ENCODE measurements around the gene PLEKHG4. TPM values are rescaled to one million over a fixed set of nuclear protein-coding genes. Genes with fewer than 3 reads are reported as not detected.

PLEKHG4 gene
- total and polyA plus RNA-seq, 9 of the 15 experiments (the other 6 are each of a cell fraction or from before 2014, with no cell fraction given), result 3.7 to 36.8 (median 17.9) TPM

DNA sequence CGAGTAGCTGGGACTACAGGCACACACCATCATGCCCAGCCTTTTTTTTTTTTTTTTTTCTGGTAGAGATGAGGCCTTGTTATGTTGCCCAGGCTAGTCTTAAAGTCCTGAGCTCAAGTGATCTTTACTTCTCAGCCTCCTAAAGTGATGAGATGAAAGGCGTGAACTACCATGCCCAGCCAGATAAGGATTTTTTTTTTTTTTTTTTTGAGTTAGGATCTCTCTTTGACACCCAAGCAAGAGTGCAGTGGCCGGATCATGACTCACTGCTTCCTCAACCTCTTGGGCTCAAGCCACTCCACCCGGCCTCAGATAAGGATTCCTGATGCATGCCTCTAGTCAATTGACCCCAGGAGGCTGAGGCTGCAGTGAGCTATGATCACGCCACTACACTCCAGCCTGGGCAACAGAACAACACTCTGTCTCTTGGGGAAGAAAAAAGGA lies 11.2 kb upstream of the PLEKHG4 start (continued):
- TF ChIP-seq, protein P1, sequence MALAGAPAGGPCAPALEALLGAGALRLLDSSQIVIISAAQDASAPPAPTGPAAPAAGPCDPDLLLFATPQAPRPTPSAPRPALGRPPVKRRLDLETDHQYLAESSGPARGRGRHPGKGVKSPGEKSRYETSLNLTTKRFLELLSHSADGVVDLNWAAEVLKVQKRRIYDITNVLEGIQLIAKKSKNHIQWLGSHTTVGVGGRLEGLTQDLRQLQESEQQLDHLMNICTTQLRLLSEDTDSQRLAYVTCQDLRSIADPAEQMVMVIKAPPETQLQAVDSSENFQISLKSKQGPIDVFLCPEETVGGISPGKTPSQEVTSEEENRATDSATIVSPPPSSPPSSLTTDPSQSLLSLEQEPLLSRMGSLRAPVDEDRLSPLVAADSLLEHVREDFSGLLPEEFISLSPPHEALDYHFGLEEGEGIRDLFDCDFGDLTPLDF (CRISPR knock-in tag; IDR thresholded peaks at IDR 0.05), result no peak
- TF ChIP-seq TCF3 (CRISPR knock-in tag; IDR thresholded peaks at IDR 0.05) (peak; percentile 73), ZNF175 (CRISPR knock-in tag; IDR thresholded peaks at IDR 0.05; ENCODE audit: low read depth) (peak; percentile 39; the same call in 1 of the 2 replicates), MYNN (IDR thresholded peaks at IDR 0.05) (peak; percentile 75; the same call in 1 of the 2 replicates), MYNN (CRISPR knock-in tag; IDR thresholded peaks at IDR 0.05) (no peak), ADNP (tag; IDR thresholded peaks at IDR 0.05) (peak; percentile 31; the same call in 1 of the 2 replicates), TAF1 (IDR thresholded peaks at IDR 0.05; ENCODE audit: control insufficient read depth, extremely low read depth, insufficient read depth, low read length, severe bottlenecking) (peak; percentile 30), MYC (IDR thresholded peaks at IDR 0.05; ENCODE audit: low read depth, low read length) (peak; percentile 73), MYC (CRISPR knock-in tag; IDR thresholded peaks at IDR 0.05; ENCODE audit: borderline replicate concordance, low read depth) (no peak), MEF2A (IDR thresholded peaks at IDR 0.05; ENCODE audit: control insufficient read depth, low read depth, low read length) (no peak), ZC3H8 (IDR thresholded peaks at IDR 0.05) (no peak)
- TF ChIP-seq, protein P2, sequence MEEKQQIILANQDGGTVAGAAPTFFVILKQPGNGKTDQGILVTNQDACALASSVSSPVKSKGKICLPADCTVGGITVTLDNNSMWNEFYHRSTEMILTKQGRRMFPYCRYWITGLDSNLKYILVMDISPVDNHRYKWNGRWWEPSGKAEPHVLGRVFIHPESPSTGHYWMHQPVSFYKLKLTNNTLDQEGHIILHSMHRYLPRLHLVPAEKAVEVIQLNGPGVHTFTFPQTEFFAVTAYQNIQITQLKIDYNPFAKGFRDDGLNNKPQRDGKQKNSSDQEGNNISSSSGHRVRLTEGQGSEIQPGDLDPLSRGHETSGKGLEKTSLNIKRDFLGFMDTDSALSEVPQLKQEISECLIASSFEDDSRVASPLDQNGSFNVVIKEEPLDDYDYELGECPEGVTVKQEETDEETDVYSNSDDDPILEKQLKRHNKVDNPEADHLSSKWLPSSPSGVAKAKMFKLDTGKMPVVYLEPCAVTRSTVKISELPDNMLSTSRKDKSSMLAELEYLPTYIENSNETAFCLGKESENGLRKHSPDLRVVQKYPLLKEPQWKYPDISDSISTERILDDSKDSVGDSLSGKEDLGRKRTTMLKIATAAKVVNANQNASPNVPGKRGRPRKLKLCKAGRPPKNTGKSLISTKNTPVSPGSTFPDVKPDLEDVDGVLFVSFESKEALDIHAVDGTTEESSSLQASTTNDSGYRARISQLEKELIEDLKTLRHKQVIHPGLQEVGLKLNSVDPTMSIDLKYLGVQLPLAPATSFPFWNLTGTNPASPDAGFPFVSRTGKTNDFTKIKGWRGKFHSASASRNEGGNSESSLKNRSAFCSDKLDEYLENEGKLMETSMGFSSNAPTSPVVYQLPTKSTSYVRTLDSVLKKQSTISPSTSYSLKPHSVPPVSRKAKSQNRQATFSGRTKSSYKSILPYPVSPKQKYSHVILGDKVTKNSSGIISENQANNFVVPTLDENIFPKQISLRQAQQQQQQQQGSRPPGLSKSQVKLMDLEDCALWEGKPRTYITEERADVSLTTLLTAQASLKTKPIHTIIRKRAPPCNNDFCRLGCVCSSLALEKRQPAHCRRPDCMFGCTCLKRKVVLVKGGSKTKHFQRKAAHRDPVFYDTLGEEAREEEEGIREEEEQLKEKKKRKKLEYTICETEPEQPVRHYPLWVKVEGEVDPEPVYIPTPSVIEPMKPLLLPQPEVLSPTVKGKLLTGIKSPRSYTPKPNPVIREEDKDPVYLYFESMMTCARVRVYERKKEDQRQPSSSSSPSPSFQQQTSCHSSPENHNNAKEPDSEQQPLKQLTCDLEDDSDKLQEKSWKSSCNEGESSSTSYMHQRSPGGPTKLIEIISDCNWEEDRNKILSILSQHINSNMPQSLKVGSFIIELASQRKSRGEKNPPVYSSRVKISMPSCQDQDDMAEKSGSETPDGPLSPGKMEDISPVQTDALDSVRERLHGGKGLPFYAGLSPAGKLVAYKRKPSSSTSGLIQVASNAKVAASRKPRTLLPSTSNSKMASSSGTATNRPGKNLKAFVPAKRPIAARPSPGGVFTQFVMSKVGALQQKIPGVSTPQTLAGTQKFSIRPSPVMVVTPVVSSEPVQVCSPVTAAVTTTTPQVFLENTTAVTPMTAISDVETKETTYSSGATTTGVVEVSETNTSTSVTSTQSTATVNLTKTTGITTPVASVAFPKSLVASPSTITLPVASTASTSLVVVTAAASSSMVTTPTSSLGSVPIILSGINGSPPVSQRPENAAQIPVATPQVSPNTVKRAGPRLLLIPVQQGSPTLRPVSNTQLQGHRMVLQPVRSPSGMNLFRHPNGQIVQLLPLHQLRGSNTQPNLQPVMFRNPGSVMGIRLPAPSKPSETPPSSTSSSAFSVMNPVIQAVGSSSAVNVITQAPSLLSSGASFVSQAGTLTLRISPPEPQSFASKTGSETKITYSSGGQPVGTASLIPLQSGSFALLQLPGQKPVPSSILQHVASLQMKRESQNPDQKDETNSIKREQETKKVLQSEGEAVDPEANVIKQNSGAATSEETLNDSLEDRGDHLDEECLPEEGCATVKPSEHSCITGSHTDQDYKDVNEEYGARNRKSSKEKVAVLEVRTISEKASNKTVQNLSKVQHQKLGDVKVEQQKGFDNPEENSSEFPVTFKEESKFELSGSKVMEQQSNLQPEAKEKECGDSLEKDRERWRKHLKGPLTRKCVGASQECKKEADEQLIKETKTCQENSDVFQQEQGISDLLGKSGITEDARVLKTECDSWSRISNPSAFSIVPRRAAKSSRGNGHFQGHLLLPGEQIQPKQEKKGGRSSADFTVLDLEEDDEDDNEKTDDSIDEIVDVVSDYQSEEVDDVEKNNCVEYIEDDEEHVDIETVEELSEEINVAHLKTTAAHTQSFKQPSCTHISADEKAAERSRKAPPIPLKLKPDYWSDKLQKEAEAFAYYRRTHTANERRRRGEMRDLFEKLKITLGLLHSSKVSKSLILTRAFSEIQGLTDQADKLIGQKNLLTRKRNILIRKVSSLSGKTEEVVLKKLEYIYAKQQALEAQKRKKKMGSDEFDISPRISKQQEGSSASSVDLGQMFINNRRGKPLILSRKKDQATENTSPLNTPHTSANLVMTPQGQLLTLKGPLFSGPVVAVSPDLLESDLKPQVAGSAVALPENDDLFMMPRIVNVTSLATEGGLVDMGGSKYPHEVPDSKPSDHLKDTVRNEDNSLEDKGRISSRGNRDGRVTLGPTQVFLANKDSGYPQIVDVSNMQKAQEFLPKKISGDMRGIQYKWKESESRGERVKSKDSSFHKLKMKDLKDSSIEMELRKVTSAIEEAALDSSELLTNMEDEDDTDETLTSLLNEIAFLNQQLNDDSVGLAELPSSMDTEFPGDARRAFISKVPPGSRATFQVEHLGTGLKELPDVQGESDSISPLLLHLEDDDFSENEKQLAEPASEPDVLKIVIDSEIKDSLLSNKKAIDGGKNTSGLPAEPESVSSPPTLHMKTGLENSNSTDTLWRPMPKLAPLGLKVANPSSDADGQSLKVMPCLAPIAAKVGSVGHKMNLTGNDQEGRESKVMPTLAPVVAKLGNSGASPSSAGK (IDR thresholded peaks at IDR 0.05), result peak; percentile 36; the same call in 1 of the 2 replicates
- TF ChIP-seq, protein P3, sequence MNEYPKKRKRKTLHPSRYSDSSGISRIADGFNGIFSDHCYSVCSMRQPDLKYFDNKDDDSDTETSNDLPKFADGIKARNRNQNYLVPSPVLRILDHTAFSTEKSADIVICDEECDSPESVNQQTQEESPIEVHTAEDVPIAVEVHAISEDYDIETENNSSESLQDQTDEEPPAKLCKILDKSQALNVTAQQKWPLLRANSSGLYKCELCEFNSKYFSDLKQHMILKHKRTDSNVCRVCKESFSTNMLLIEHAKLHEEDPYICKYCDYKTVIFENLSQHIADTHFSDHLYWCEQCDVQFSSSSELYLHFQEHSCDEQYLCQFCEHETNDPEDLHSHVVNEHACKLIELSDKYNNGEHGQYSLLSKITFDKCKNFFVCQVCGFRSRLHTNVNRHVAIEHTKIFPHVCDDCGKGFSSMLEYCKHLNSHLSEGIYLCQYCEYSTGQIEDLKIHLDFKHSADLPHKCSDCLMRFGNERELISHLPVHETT (CRISPR knock-in tag; conservative IDR thresholded peaks at IDR 0.05 in 1 of 2, IDR thresholded peaks at IDR 0.05 in 1 of 2), result peak in 1 of 2 experiments; percentile 72; a peak in 2 of 4 replicates
